WTC11 (cell line): Measurements from ENCODE around the gene PRCD.

ENCODE experiments used
- CBFB ChIP-seq: sonication (generic); formaldehyde crosslinking; IDR thresholded peaks from 2 replicates; pipeline ENCODE4 v1.8.1; 2022; ENCODE audit warnings: mild to moderate bottlenecking, low read depth, missing genetic modification reagents
- CREB1 ChIP-seq: sonication (generic); formaldehyde crosslinking; IDR thresholded peaks from 2 replicates; pipeline ENCODE4 v1.8.0; 2023; ENCODE audit warnings: mild to moderate bottlenecking, missing genetic modification reagents
- CTCF ChIP-seq: fragments of 200-600 bp; IDR thresholded peaks from 2 replicates; pipeline ENCODE4 v1.8.0; 2022; ENCODE audit warnings: antibody characterized with exemption
- E2F5 ChIP-seq: sonication (generic); formaldehyde crosslinking; IDR thresholded peaks from 2 replicates; pipeline ENCODE4 v1.8.1; 2022; ENCODE audit warnings: mild to moderate bottlenecking, moderate library complexity, missing genetic modification reagents
- ESRRA ChIP-seq: sonication (generic); formaldehyde crosslinking; IDR thresholded peaks from 2 replicates; pipeline ENCODE4 v1.8.1; 2022; ENCODE audit warnings: mild to moderate bottlenecking, missing genetic modification reagents, borderline replicate concordance
- HMGXB4 ChIP-seq: sonication (generic); formaldehyde crosslinking; IDR thresholded peaks from 2 replicates; pipeline ENCODE4 v1.8.1; 2023; ENCODE audit warnings: mild to moderate bottlenecking, moderate library complexity, missing genetic modification reagents
- MYBL2 ChIP-seq: sonication (generic); formaldehyde crosslinking; IDR thresholded peaks from 2 replicates; pipeline ENCODE4 v1.8.1; 2023; ENCODE audit warnings: mild to moderate bottlenecking, moderate library complexity, missing genetic modification reagents
- NR2C2 ChIP-seq: sonication (generic); formaldehyde crosslinking; IDR thresholded peaks from 2 replicates; pipeline ENCODE4 v1.8.0; 2022; ENCODE audit warnings: mild to moderate bottlenecking, missing genetic modification reagents
- ZNF263 ChIP-seq: sonication (generic); formaldehyde crosslinking; IDR thresholded peaks from 2 replicates; pipeline ENCODE4 v1.8.1; 2022; ENCODE audit warnings: low read depth, mild to moderate bottlenecking, moderate library complexity, missing genetic modification reagents

GRCh38 chr17:76573096-76573495, 33.3 kb downstream of the PRCD start:
- TF ChIP-seq CREB1 (CRISPR knock-in tag) (no peak), CTCF (no peak), ZNF263 (CRISPR knock-in tag) (no peak), HMGXB4 (CRISPR knock-in tag) (no peak), NR2C2 (CRISPR knock-in tag) (no peak), ESRRA (CRISPR knock-in tag) (no peak), E2F5 (no peak), CBFB (CRISPR knock-in tag) (no peak), MYBL2 (CRISPR knock-in tag) (no peak)
